IMR-90 (cell line): Measurements from ENCODE around the gene ZNF609. TPM values are rescaled to one million over a fixed set of nuclear protein-coding genes. Genes with fewer than 3 reads are reported as not detected.

Source experiments
- ATAC-seq: fragments of 200-7000 bp; cut with Tn5 transposase; 2 replicates; pipeline ENCODE4 v1.9.1; 2020; ENCODE audit warnings: low read depth, mild to moderate bottlenecking, moderate library complexity
- BruUV-seq: library from RNA; stranded (reverse); fragments of 400-500 nt; replicated peaks from 2 replicates; lab custom pipeline; 2021; lab: Mats Ljungman, UMichigan
- CTCF ChIA-PET: fragments of 300-600 bp; formaldehyde crosslinking; extraction: SDS; loops from one replicate; lab custom pipeline; 2021; ENCODE audit warnings: antibody characterized with exemption; lab: Yijun Ruan, JAX
- POLR2A ChIA-PET: fragments of 300-600 bp; sonication (Branson Sonifier 250); formaldehyde crosslinking; loops from one replicate; lab custom pipeline; 2022; ENCODE audit warnings: antibody characterized with exemption; ENCODE audit not compliant: unreplicated experiment; lab: Charles Lee
- DNase-seq: peaks from one replicate; pipeline ENCODE4 v3.0.0; 2013
- H2AFZ ChIP-seq: replicated peaks from 2 replicates; pipeline ENCODE3; 2013; ENCODE audit warnings: low read length, mild to moderate bottlenecking; ENCODE audit not compliant: poor library complexity
- H2AK5ac ChIP-seq: 2 replicates; pipeline ENCODE4 v1.6.1; 2013; ENCODE audit warnings: low read depth, low read length, inconsistent platforms
- H2AK9ac ChIP-seq: replicated peaks from 2 replicates; pipeline ENCODE3; 2013; ENCODE audit warnings: mild to moderate bottlenecking, low read depth, low read length, moderate library complexity; ENCODE audit not compliant: poor library complexity
- H2BK120ac ChIP-seq: 2 replicates; pipeline ENCODE4 v1.6.1; 2013; ENCODE audit warnings: low read depth, low read length, inconsistent platforms
- H2BK15ac ChIP-seq: 3 replicates; pipeline ENCODE4 v1.6.1; 2013; ENCODE audit warnings: low read depth, low read length, inconsistent platforms
- H2BK20ac ChIP-seq: 2 replicates; pipeline ENCODE4 v1.6.1; 2013; ENCODE audit warnings: low read depth, mild to moderate bottlenecking, inconsistent platforms, low read length, moderate library complexity
- H2BK5ac ChIP-seq: 2 replicates; pipeline ENCODE4 v1.6.1; 2013; ENCODE audit warnings: mild to moderate bottlenecking, low read depth, low read length, inconsistent platforms; ENCODE audit not compliant: poor library complexity, severe bottlenecking
- H3K14ac ChIP-seq: replicated peaks from 2 replicates; pipeline ENCODE4 v1.6.1; 2013; ENCODE audit warnings: low read depth, low read length, inconsistent platforms
- H3K18ac ChIP-seq: 2 replicates; pipeline ENCODE4 v1.6.1; 2013; ENCODE audit warnings: low read depth, low read length, control low read depth
- H3K23ac ChIP-seq: 2 replicates; pipeline ENCODE4 v1.6.1; 2013; ENCODE audit warnings: low read depth, low read length, inconsistent platforms
- H3K27ac ChIP-seq: 2 replicates; pipeline ENCODE4 v1.5.1; 2013; ENCODE audit warnings: mild to moderate bottlenecking, control low read depth, low read length; ENCODE audit not compliant: insufficient read depth
- H3K27me3 ChIP-seq: 2 replicates; pipeline ENCODE4 v1.6.1; 2013; ENCODE audit warnings: low read length; ENCODE audit not compliant: control insufficient read depth, insufficient read depth
- H3K36me3 ChIP-seq: 2 replicates; pipeline ENCODE4 v1.6.1; 2013; ENCODE audit warnings: low read length, mixed read lengths; ENCODE audit not compliant: control insufficient read depth, insufficient read depth
- H3K4ac ChIP-seq: 2 replicates; pipeline ENCODE4 v1.6.1; 2013; ENCODE audit warnings: low read depth, low read length, inconsistent platforms
- H3K4me1 ChIP-seq: 2 replicates; pipeline ENCODE4 v1.6.1; 2013; ENCODE audit warnings: low read length, mixed read lengths; ENCODE audit not compliant: control insufficient read depth, insufficient read depth
- H3K4me2 ChIP-seq: 2 replicates; pipeline ENCODE4 v1.6.1; 2013; ENCODE audit warnings: low read depth, mild to moderate bottlenecking, control low read depth, low read length, moderate library complexity
- H3K4me3 ChIP-seq: 2 replicates; pipeline ENCODE4 v1.5.1; 2013; ENCODE audit warnings: low read depth, mild to moderate bottlenecking, control low read depth, low read length, moderate library complexity; ENCODE audit not compliant: insufficient read depth
- H3K56ac ChIP-seq: 2 replicates; pipeline ENCODE4 v1.6.1; 2013; ENCODE audit warnings: low read length, inconsistent platforms; ENCODE audit not compliant: insufficient read depth; ENCODE audit errors: extremely low read depth
- H3K79me1 ChIP-seq, 2 experiments: 2 replicates each; pipeline ENCODE4 v1.6.1; 2013; ENCODE audit warnings: low read length in 2 of 2, inconsistent platforms in 1 of 2, low read depth in 1 of 2
- H3K9ac ChIP-seq: 2 replicates; pipeline ENCODE4 v1.6.1; 2013; ENCODE audit warnings: low read depth, low read length, control low read depth
- H3K9me1 ChIP-seq: 2 replicates; pipeline ENCODE4 v1.6.1; 2013; ENCODE audit warnings: low read length, inconsistent platforms; ENCODE audit not compliant: insufficient read depth
- H3K9me3 ChIP-seq: 2 replicates; pipeline ENCODE4 v1.6.1; 2013; ENCODE audit warnings: low read length; ENCODE audit not compliant: control insufficient read depth, insufficient read depth
- H4K20me1 ChIP-seq: 2 replicates; pipeline ENCODE4 v1.6.1; 2013; ENCODE audit warnings: low read length, inconsistent platforms; ENCODE audit not compliant: insufficient read depth
- H4K5ac ChIP-seq: 2 replicates; pipeline ENCODE4 v1.6.1; 2013; ENCODE audit warnings: mild to moderate bottlenecking, low read depth, low read length, control low read depth
- H4K8ac ChIP-seq, 2 experiments: 2 replicates each; pipeline ENCODE4 v1.6.1; 2013; ENCODE audit warnings: low read depth in 2 of 2, low read length in 2 of 2, control low read depth in 1 of 2, inconsistent platforms in 1 of 2
- H4K91ac ChIP-seq: 2 replicates; pipeline ENCODE4 v1.6.1; 2013; ENCODE audit warnings: low read depth, low read length, inconsistent platforms; ENCODE audit not compliant: insufficient read depth
- BHLHE40 ChIP-seq: fragments of 150-350 bp; IDR thresholded peaks from 2 replicates; pipeline ENCODE4 v1.6.1; 2016; ENCODE audit warnings: mild to moderate bottlenecking, low read depth, low read length
- CTCF ChIP-seq: conservative IDR thresholded peaks from 2 replicates; pipeline ENCODE4 v1.5.1; 2012; ENCODE audit warnings: mild to moderate bottlenecking, low read depth, low read length, improper control_type of control experiment
- ELK1 ChIP-seq: fragments of 150-350 bp; IDR thresholded peaks from 2 replicates; pipeline ENCODE4 v1.6.1; 2016; ENCODE audit warnings: low read depth, mild to moderate bottlenecking, low read length, moderate library complexity, borderline replicate concordance
- FOS ChIP-seq: fragments of 150-350 bp; IDR thresholded peaks from 2 replicates; pipeline ENCODE4 v1.6.1; 2016; ENCODE audit warnings: low read depth, low read length
- MAFK ChIP-seq: IDR thresholded peaks from 2 replicates; pipeline ENCODE4 v1.6.1; 2012; ENCODE audit warnings: low read depth, low read length, improper control_type of control experiment
- MXI1 ChIP-seq: IDR thresholded peaks from 2 replicates; pipeline ENCODE4 v1.6.1; 2012; ENCODE audit warnings: low read depth, mild to moderate bottlenecking, low read length, moderate library complexity, borderline replicate concordance
- NFE2L2 ChIP-seq: fragments of 150-350 bp; IDR thresholded peaks from 2 replicates; pipeline ENCODE4 v1.6.1; 2016; ENCODE audit warnings: low read depth, mild to moderate bottlenecking, low read length
- POLR2A ChIP-seq: IDR thresholded peaks from 2 replicates; pipeline ENCODE4 v1.6.1; 2012; ENCODE audit warnings: mild to moderate bottlenecking, low read depth, low read length
- RAD21 ChIP-seq: IDR thresholded peaks from 2 replicates; pipeline ENCODE4 v1.6.1; 2012; ENCODE audit warnings: low read length, improper control_type of control experiment
- RCOR1 ChIP-seq: IDR thresholded peaks from 2 replicates; pipeline ENCODE4 v1.6.1; 2012; ENCODE audit warnings: mild to moderate bottlenecking, low read length, improper control_type of control experiment; ENCODE audit not compliant: insufficient replicate concordance
- RFX5 ChIP-seq: IDR thresholded peaks from 2 replicates; pipeline ENCODE4 v1.8.0; 2012; ENCODE audit warnings: low read depth, mild to moderate bottlenecking, low read length, moderate library complexity
- SMC3 ChIP-seq: fragments of 150-350 bp; IDR thresholded peaks from 2 replicates; pipeline ENCODE4 v1.6.1; 2016; ENCODE audit warnings: low read depth, mild to moderate bottlenecking, antibody characterized with exemption, low read length, moderate library complexity
- USF2 ChIP-seq: fragments of 150-350 bp; IDR thresholded peaks from 2 replicates; pipeline ENCODE4 v1.6.1; 2017; ENCODE audit warnings: mild to moderate bottlenecking, antibody characterized with exemption, low read length, low read depth
- WGBS, 2 experiments: methylation state at CpG; one replicate each; pipeline versions ENCODE4 v1.1.5 to v1.1.7; 2013; ENCODE audit warnings: missing lambda C conversion rate in 2 of 2; ENCODE audit not compliant: insufficient read length in 1 of 2; ENCODE audit errors: extremely low coverage in 2 of 2; 5-methylcytosine and 5-hydroxymethylcytosine counted together
- dilution Hi-C: fragments of 300-500 bp; cut with HindIII; formaldehyde crosslinking; loops from one replicate; pipeline ENCODE4 v1.14.3; 2018; ENCODE audit warnings: low sequenced_read_pairs; ENCODE audit not compliant: unreplicated experiment
- in situ Hi-C: fragments of 300-500 bp; cut with MboI; formaldehyde crosslinking; loops from 3 replicates; pipeline ENCODE4 v1.14.3; 2019; ENCODE audit warnings: low sequenced_read_pairs, inconsistent platforms, mixed read lengths
- intact Hi-C: fragments of 100-400 bp; cut with micrococcal nuclease; formaldehyde crosslinking; loops from 2 replicates; pipeline ENCODE4 v1.10.0; 2022
- polyA plus RNA-seq, 3 experiments: library from polyadenylated mRNA; depleted of rRNA; stranded (reverse); fragments of >200 nt; gene quantifications; 2 replicates each; pipeline ENCODE4 v1.2.3, GENCODE V29; 2012; ENCODE audit warnings: low replicate concordance in 1 of 3
- total RNA-seq: library from RNA; depleted of rRNA; stranded (reverse); fragments of >200 nt; gene quantifications from 2 replicates; pipeline ENCODE4 v1.2.3, GENCODE V29; 2012

The ZNF609 gene
- total and polyA plus RNA-seq, 2 of the 4 experiments (the other 2 are of a cell fraction): 10.4 to 12.5 TPM

GRCh38 chr15:64422697-64423096 lies 37.7 kb upstream of the ZNF609 start:
- Histone ChIP-seq H2BK120ac (no peak overlapping the region), H4K20me1 (no peaks in the 10 kb centered on the region), H3K27me3 (no peaks in the 10 kb centered on the region), H2AFZ (no peak overlapping the region), H3K4me3 (no peak overlapping the region), H3K23ac (no peak overlapping the region), H3K27ac (no peak overlapping the region), H3K36me3 (peaks cover 25% of the 10 kb centered on the region), H3K79me1 (peaks cover 3 to 7% of the 10 kb centered on the region in 2 experiments; a peak in 2 of 4 replicates), H3K9ac (no peak overlapping the region), H3K9me1 (no peaks in the 10 kb centered on the region), H3K56ac (no peak overlapping the region), H2AK5ac (no peak overlapping the region), H3K9me3 (no peaks in the 10 kb centered on the region), H3K18ac (no peak overlapping the region), H2AK9ac (no peak overlapping the region), H2BK5ac (no peak overlapping the region), H2BK20ac (no peak overlapping the region), H3K14ac (no peak overlapping the region), H4K91ac (no peak overlapping the region), H4K8ac (no peak overlapping the region), H3K4me1 (no peaks in the 10 kb centered on the region), H3K4me2 (no peak overlapping the region), H4K5ac (no peak overlapping the region), H3K4ac (no peak overlapping the region), H2BK15ac (no peak overlapping the region)
- BruUV-seq: no TSS peak
- DNase-seq (no peak), ATAC-seq (no peak)
- in situ Hi-C loops: no loop called here
- no CpG with 5 or more reads among the region's 2 CpGs for WGBS, 2 experiments
- dilution Hi-C loops: no loop called here
- ChIA-PET POLR2A (no interaction called here), CTCF (no interaction called here)
- TF ChIP-seq NFE2L2 (no peak), BHLHE40 (no peak), RCOR1 (no peak), CTCF (no peak), POLR2A (no peak), RFX5 (no peak), RAD21 (no peak), MAFK (no peak), ELK1 (no peak), FOS (no peak), SMC3 (no peak), MXI1 (no peak), USF2 (no peak)
- intact Hi-C loops: no loop called here
